Right lobe of liver (tissue), 4 donors: ENCODE results near the gene SPEF2.

Source experiments
- POLR2A ChIP-seq: fragments of 450-650 bp; IDR thresholded peaks from one replicate; pipeline ENCODE4 v1.6.1; 2017; ENCODE audit warnings: antibody characterized with exemption, mild to moderate bottlenecking
- TF ChIP-seq, protein P1 (sequence below), 4 donors: fragments of 200-600 bp in 3 of 4; fragments of 450-650 bp in 1 of 4; IDR thresholded peaks; one replicate each; pipeline versions ENCODE4 v1.5.1 to v1.8.0; 2016 to 2022; ENCODE audit warnings: antibody characterized with exemption in 4 of 4, mild to moderate bottlenecking in 2 of 4
- donor health status: DM: no; HTN: no; CAD: no.
- donor health status: DM: no; HTN: no; CAD: no.
- donor health status: DM: no; HTN: yes; CAD: no.

- TF ChIP-seq, protein P1, sequence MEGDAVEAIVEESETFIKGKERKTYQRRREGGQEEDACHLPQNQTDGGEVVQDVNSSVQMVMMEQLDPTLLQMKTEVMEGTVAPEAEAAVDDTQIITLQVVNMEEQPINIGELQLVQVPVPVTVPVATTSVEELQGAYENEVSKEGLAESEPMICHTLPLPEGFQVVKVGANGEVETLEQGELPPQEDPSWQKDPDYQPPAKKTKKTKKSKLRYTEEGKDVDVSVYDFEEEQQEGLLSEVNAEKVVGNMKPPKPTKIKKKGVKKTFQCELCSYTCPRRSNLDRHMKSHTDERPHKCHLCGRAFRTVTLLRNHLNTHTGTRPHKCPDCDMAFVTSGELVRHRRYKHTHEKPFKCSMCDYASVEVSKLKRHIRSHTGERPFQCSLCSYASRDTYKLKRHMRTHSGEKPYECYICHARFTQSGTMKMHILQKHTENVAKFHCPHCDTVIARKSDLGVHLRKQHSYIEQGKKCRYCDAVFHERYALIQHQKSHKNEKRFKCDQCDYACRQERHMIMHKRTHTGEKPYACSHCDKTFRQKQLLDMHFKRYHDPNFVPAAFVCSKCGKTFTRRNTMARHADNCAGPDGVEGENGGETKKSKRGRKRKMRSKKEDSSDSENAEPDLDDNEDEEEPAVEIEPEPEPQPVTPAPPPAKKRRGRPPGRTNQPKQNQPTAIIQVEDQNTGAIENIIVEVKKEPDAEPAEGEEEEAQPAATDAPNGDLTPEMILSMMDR (IDR thresholded peaks at IDR 0.05) = no peak
- no peak for TF ChIP-seq POLR2A
Observed at GRCh38 chr5:35860686-35861085, 243.0 kb downstream of the SPEF2 start.
